ENCODE data around the gene BAZ2B. TPM values are rescaled to one million over a fixed set of nuclear protein-coding genes. Genes with fewer than 3 reads are reported as not detected.
A peak's percentile ranks its signal among the peaks of the same experiment; 100 is the strongest.

The BAZ2B gene
- total and polyA plus RNA-seq, 8 donors: 60.0 to 142 (median 101) TPM

- H3K9me3 ChIP-seq: no peaks in the 10 kb centered on the region
- ATAC-seq: no peak
- no peak overlapping the region for H3K4me3 ChIP-seq
- H3K36me3 ChIP-seq: no peaks in the 10 kb centered on the region
- TF ChIP-seq, protein P1, sequence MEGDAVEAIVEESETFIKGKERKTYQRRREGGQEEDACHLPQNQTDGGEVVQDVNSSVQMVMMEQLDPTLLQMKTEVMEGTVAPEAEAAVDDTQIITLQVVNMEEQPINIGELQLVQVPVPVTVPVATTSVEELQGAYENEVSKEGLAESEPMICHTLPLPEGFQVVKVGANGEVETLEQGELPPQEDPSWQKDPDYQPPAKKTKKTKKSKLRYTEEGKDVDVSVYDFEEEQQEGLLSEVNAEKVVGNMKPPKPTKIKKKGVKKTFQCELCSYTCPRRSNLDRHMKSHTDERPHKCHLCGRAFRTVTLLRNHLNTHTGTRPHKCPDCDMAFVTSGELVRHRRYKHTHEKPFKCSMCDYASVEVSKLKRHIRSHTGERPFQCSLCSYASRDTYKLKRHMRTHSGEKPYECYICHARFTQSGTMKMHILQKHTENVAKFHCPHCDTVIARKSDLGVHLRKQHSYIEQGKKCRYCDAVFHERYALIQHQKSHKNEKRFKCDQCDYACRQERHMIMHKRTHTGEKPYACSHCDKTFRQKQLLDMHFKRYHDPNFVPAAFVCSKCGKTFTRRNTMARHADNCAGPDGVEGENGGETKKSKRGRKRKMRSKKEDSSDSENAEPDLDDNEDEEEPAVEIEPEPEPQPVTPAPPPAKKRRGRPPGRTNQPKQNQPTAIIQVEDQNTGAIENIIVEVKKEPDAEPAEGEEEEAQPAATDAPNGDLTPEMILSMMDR (IDR thresholded peaks at IDR 0.05): no peak
- H3K4me1 ChIP-seq: peaks cover 0 to 9% of the 10 kb centered on the region in 2 donors
- no peaks in the 10 kb centered on the region for H3K27me3 ChIP-seq
- intact Hi-C loops (cut with DNase I): no loop called here
- no peak overlapping the region for H3K27ac ChIP-seq
- no peak for DNase-seq
Measured at GRCh38 chr2:159462201-159462785, 154.1 kb downstream of the BAZ2B start.

DNA sequence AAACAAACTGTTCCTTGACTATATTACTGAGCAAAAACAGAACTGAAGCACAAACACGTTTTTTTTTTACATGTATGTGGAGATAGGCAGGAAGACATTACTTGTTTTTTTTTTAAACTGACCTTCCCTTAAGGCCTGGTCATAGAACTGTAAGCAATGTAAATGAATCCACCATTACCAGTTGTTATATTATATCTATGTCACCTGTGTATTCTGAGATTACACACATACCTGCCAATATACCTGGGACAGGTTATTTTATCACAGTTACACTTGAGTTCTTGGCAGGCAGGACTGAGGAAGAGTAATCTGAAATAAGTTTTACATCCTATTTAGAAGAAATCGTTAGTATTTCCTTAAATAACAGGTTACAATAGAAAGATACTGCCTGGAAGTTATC is 155.3 kb downstream of the BAZ2B start:
- DNase-seq (no peak), ATAC-seq (no peak)
- Histone ChIP-seq H3K36me3 (no peaks in the 10 kb centered on the region), H3K27me3 (no peaks in the 10 kb centered on the region), H3K4me1 (peaks cover 0 to 21% of the 10 kb centered on the region in 2 donors), H3K9me3 (no peaks in the 10 kb centered on the region), H3K4me3 (no peak overlapping the region), H3K27ac (no peak overlapping the region)
- TF ChIP-seq, protein P1 (IDR thresholded peaks at IDR 0.05): no peak
- intact Hi-C loops (cut with DNase I): no loop called here

- TF ChIP-seq, protein P1 (IDR thresholded peaks at IDR 0.05): no peak
- DNase-seq (no peak), ATAC-seq (no peak)
- Histone ChIP-seq H3K9me3 (no peaks in the 10 kb centered on the region), H3K4me3 (no peak overlapping the region), H3K27ac (no peak overlapping the region), H3K27me3 (no peaks in the 10 kb centered on the region), H3K36me3 (no peaks in the 10 kb centered on the region), H3K4me1 (peaks cover 0 to 23% of the 10 kb centered on the region in 2 donors)
- intact Hi-C loops (cut with DNase I): no loop called here
Measured at GRCh38 chr2:159460227-159460626, 156.1 kb downstream of the BAZ2B start.

- H3K4me3 ChIP-seq: no peak overlapping the region
- ATAC-seq (no peak), DNase-seq (no peak)
- H3K27ac ChIP-seq: no peak overlapping the region
- no peaks in the 10 kb centered on the region for H3K27me3 ChIP-seq
- intact Hi-C loops (cut with DNase I): no loop called here
- H3K36me3 ChIP-seq: no peaks in the 10 kb centered on the region
- H3K4me1 ChIP-seq: peaks cover 0 to 23% of the 10 kb centered on the region in 2 donors
- H3K9me3 ChIP-seq: no peaks in the 10 kb centered on the region
- TF ChIP-seq, protein P1 (IDR thresholded peaks at IDR 0.05): no peak
Measured at GRCh38 chr2:159459279-159459678, 157.1 kb downstream of the BAZ2B start.

GRCh38 chr2:159457589-159457988 is 158.8 kb downstream of the BAZ2B start:
- intact Hi-C loops (cut with DNase I): no loop called here
- DNase-seq (no peak), ATAC-seq (no peak)

More at GRCh38 chr2:159457589-159457988, 158.8 kb downstream of the BAZ2B start:
- Histone ChIP-seq H3K4me3 (no peak overlapping the region), H3K27me3 (no peaks in the 10 kb centered on the region), H3K27ac (peak overlapping the region in 1 of 2 donors; percentile 34), H3K4me1 (peaks cover 0 to 23% of the 10 kb centered on the region in 2 donors), H3K36me3 (peaks cover 0 to 3% of the 10 kb centered on the region in 2 donors), H3K9me3 (no peaks in the 10 kb centered on the region)
- TF ChIP-seq, protein P1 (IDR thresholded peaks at IDR 0.05): no peak

Measured in left lung (tissue), 10 donors.